Neural crest cell (in vitro differentiated cells): ENCODE measurements around the gene NFIC. TPM values are rescaled to one million over a fixed set of nuclear protein-coding genes. Genes with fewer than 3 reads are reported as not detected.
"Not testable (repeated sequence)": the region's sequence is repeated elsewhere in the genome, so short reads cannot be mapped to it uniquely, and the experiment has no call there.

Experiments used
- DNase-seq: peaks from one replicate; pipeline ENCODE4 v3.0.0; 2021; ENCODE audit warnings: low read depth, mixed read lengths, low spot score
- H3K27ac Mint-ChIP-seq: one replicate; pipeline ENCODE4 v1.8.0; 2021; ENCODE audit warnings: mild to moderate bottlenecking, mixed read lengths; ENCODE audit not compliant: unreplicated experiment
- H3K27me3 Mint-ChIP-seq: 2 replicates; pipeline ENCODE4 v1.8.0; 2021; ENCODE audit warnings: low read depth, mild to moderate bottlenecking, mixed read lengths
- H3K36me3 Mint-ChIP-seq: 2 replicates; pipeline ENCODE4 v1.8.0; 2021; ENCODE audit warnings: low read depth, mild to moderate bottlenecking, mixed read lengths
- H3K4me1 Mint-ChIP-seq: 2 replicates; pipeline ENCODE4 v1.8.0; 2021; ENCODE audit warnings: mixed read lengths
- H3K4me3 Mint-ChIP-seq: one replicate; pipeline ENCODE4 v1.8.0; 2021; ENCODE audit warnings: mild to moderate bottlenecking, mixed read lengths
- H3K9me3 Mint-ChIP-seq: 2 replicates; pipeline ENCODE4 v1.8.0; 2021; ENCODE audit warnings: mixed read lengths
- CTCF ChIP-seq: fragments of 200-600 bp; sonication (generic); conservative IDR thresholded peaks from 2 replicates; pipeline ENCODE4 v1.5.0; 2021; ENCODE audit warnings: antibody characterized with exemption, mild to moderate bottlenecking
- total RNA-seq: library from RNA; stranded (reverse); gene quantifications from 2 replicates; pipeline ENCODE4 v1.2.1, GENCODE V29; 2021

The NFIC gene
- total RNA-seq, 1 donor from 2014 or later: 4.1 TPM

GRCh38 chr19:3505598-3506383 lies 139.4 kb downstream of the NFIC start, which contains the start of gene FZR1:
FZR1 (plus strand) TSS chr19:3506311; CDS start chr19:3522990, 16,679 bp downstream.
- DNase-seq: peak; percentile 97
- Mint-ChIP-seq H3K9me3 (no peaks in the 10 kb centered on the region), H3K36me3 (peaks cover 2% of the 10 kb centered on the region), H3K27me3 (no peaks in the 10 kb centered on the region), H3K4me3 (peak within 1 kb of the TSS; percentile 91), H3K4me1 (peaks cover 38% of the 10 kb centered on the region), H3K27ac (peak within 1 kb of the TSS; percentile 93)
- TF ChIP-seq CTCF: no peak

GRCh38 chr19:3506384-3507340 lies 140.3 kb downstream of the NFIC start:
- H3K4me3 Mint-ChIP-seq: peak overlapping the region; percentile 91
- peaks cover 35% of the 10 kb centered on the region for H3K4me1 Mint-ChIP-seq
- TF ChIP-seq CTCF: no peak
- no peaks in the 10 kb centered on the region for H3K9me3 Mint-ChIP-seq
- peak overlapping the region; percentile 50 for H3K27ac Mint-ChIP-seq
- no peaks in the 10 kb centered on the region for H3K27me3 Mint-ChIP-seq
- peaks cover 2% of the 10 kb centered on the region for H3K36me3 Mint-ChIP-seq
- DNase-seq: no peak

GRCh38 chr19:3507371-3508120 lies 141.2 kb downstream of the NFIC start:
- TF ChIP-seq CTCF: no peak
- no peaks in the 10 kb centered on the region for H3K27me3 Mint-ChIP-seq
- peaks cover 2% of the 10 kb centered on the region for H3K36me3 Mint-ChIP-seq
- peak overlapping the region; percentile 91 for H3K4me3 Mint-ChIP-seq
- peak overlapping the region; percentile 50 for H3K27ac Mint-ChIP-seq
- no peak for DNase-seq
- H3K4me1 Mint-ChIP-seq: peaks cover 35% of the 10 kb centered on the region
- H3K9me3 Mint-ChIP-seq: no peaks in the 10 kb centered on the region

- peak overlapping the region; percentile 91 for H3K4me3 Mint-ChIP-seq
- H3K27ac Mint-ChIP-seq, H3K9me3 Mint-ChIP-seq, H3K27me3 Mint-ChIP-seq, DNase-seq, H3K36me3 Mint-ChIP-seq: not testable (repeated sequence)
- H3K4me1 Mint-ChIP-seq: peaks cover 35% of the 10 kb centered on the region
Measured at GRCh38 chr19:3508121-3508661, 141.8 kb downstream of the NFIC start.

GRCh38 chr19:3508771-3509535 lies 142.6 kb downstream of the NFIC start:
- no peak for TF ChIP-seq CTCF
- Mint-ChIP-seq H3K27me3 (no peaks in the 10 kb centered on the region), H3K9me3 (no peaks in the 10 kb centered on the region), H3K36me3 (peaks cover 2% of the 10 kb centered on the region), H3K27ac (no peak overlapping the region), H3K4me3 (peak overlapping the region; percentile 91), H3K4me1 (peaks cover 35% of the 10 kb centered on the region)
- DNase-seq: no peak
